ENCODE data around the gene SMARCA2.

The SMARCA2 gene

DNA sequence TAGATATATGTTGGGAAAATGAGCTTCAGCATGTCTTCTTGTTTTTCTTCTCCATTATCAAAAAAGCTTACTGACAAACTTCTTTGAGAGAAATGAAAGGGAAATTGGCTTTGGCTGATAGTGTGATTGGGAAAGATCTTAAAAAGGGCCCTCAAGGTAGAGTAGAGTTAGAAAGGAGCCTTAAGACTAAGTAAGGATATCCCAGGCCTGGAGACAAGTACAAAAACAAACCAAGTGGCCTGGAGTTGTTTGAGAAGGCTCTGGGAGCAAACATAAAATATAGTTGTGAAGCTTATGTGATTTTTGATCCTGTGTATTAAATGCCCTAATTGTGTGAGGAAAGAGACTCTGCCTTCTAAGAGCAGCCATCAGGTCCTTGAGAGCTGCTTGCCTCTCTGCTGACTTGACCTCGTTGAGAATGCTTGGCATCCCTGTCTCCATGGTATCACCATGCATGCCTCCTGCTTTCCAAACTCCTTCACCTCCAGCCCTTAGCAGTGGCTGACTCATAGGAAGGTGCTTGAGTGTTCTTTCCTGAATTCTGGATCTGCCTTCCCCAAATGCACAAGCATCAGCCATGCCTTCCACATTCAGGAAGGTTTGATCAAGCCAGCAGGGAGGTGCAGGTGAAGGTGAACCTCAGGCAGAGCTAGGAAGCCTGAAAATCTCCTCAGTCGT, 78.9 kb downstream of the SMARCA2 start:
- DNase-seq (ENCODE audit: low spot score): no peak

GRCh38 chr9:2096376-2096970, 81.3 kb downstream of the SMARCA2 start:
- no peak for DNase-seq (ENCODE audit: low spot score)

GRCh38 chr9:2106666-2107065, 91.5 kb downstream of the SMARCA2 start:
- DNase-seq (ENCODE audit: low spot score): no peak

DNA sequence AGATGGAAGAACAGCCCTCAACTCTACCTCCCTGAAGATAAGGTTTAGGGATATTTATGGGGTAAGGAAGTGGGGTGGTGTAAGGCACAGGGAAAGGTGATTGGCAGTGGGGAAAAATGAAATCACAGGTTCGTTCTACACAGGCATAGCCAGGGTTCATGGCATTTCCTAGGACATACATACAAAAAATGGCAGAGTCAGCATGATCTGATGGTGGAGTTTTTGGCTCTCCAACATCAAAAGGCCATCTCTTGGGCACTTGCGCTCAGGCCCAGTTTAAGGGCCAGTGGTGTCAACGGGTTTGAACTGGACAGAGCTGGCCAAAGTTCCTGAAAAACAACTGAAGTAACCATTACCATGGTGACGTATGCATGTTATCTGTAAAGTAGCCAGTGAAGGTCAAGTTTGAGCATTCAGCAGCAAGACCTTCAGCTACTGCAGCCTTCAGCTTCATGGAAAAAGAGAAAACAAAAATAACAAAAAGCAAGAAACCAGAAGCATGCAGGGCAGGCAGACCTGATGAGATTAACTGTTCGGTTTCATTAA, 92.8 kb downstream of the SMARCA2 start:
- DNase-seq (ENCODE audit: low spot score): no peak

- no peak for DNase-seq (ENCODE audit: low spot score)
Observed at GRCh38 chr9:2109069-2109650, 94.0 kb downstream of the SMARCA2 start.

DNA sequence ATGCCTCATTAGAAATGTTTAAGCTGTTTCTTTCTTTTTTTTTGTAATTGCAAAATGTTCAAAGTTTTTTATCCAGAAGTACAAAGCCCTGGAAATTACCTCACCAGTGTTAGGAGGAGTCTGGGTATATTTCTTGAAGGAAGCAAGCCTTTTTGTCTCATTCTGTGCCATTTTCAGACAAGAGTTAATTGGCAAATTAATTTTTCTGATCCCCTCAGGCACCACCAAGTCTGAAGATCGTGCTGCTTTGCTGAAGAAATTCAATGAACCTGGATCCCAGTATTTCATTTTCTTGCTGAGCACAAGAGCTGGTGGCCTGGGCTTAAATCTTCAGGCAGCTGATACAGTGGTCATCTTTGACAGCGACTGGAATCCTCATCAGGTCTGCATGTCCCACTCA, 94.9 kb downstream of the SMARCA2 start:
- no peak for DNase-seq (ENCODE audit: low spot score)

DNA sequence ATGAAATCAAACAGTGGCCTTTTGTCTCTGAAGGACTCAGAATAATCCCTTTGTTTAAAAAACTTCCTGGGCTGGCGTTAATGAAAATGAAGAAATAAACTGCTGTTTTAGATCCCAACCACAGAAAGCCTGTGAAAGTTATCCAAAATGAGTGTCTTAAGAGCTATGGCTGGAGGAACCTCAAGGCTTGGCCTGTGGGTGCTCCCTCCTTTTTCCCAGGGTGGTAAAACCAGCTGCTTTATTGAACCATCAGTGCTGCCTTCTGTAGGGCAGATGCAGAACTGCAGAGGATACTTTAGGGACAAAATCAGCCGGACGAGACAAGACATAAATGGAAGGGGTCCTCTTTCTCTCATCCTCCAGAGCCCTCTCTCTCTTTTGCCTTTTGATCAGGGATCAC, 100.9 kb downstream of the SMARCA2 start:
- DNase-seq (ENCODE audit: low spot score): no peak

- no peak for DNase-seq (ENCODE audit: low spot score)
Observed at GRCh38 chr9:2117527-2117926, 102.4 kb downstream of the SMARCA2 start.

DNA sequence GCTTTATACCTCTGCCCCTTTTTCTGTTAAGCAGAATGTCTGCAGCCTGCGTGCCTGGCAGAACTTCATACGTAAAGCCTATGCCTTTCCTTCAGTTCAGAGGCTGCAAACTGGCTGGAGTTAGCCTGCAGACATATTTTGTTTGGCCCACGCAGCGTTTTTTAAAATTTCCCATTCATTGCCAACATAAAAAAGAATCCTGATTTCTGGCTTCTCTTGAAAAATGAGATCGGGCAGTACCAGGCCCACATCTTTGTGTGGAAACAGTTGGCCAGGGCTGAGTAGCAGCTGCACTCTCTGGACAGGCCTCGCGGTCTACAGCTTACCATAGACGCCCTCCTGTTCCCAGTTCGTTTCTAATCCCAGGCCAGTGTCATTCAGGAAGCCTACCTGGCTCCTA, 104.4 kb downstream of the SMARCA2 start:
- no peak for DNase-seq (ENCODE audit: low spot score)

DNA sequence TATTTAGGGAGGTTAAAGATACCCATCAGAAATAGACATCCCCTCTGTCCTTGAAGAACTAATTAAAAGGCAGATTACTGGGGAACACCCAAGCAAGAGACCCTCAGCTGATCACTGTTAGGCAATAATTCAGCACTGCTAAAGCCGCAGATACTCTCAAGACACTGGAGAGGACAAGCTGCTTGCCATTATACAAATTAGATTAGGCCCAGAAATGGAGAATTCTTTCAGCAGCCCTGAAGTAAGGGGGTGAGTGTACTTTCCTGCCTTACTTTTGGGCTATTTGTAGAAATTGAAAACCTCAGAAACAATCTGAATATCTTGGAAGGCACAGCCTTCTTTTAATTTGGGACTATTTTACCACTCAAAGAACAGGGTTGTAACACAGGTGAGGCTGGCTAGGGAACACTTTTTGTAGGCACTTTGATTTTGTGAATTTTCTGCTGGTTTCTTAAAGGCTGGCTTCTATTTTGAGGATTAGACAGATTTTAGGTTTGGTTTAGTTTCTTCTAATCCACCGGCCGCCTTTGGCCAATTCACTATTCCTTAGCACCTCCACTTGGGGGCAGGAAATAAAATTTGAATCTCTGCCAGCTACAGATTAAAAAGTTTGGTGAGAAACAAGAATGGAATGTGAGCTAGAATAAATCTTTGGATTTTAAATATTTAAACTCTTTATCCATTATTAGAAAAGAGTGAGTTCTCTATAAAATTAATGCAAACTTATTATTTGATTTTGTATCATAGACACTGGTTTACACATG, 106.0 kb downstream of the SMARCA2 start:
- DNase-seq (ENCODE audit: low spot score): no peak

- no peak for DNase-seq (ENCODE audit: low spot score)
Observed at GRCh38 chr9:2122299-2122698, 107.2 kb downstream of the SMARCA2 start.

DNA sequence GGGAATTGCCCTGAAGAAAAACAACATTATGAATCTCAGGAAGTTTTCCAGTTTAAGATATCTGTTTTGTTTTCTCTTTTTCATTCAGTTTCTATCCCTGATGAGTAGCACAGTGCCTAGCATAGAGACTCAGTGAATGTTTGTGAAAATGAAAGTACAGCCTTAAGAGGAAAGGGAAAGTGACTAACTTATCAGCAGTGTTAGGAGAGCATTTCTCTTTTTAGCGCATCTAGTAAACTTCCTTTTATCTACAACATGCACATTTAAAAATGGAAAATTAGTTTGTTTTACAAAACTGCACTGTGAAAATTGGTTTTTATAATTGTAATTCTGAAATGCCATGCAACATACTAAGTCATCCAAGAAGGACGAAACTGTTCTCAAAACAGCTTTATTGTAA, 110.8 kb downstream of the SMARCA2 start:
- DNase-seq (ENCODE audit: low spot score): no peak

GRCh38 chr9:2126331-2126803, 111.2 kb downstream of the SMARCA2 start:
- no peak for DNase-seq (ENCODE audit: low spot score)

GRCh38 chr9:2127486-2127885, 112.3 kb downstream of the SMARCA2 start:
- no peak for DNase-seq (ENCODE audit: low spot score)

- no peak for DNase-seq (ENCODE audit: low spot score)
Observed at GRCh38 chr9:2128141-2128540, 113.0 kb downstream of the SMARCA2 start.

- no peak for DNase-seq (ENCODE audit: low spot score)
Observed at GRCh38 chr9:2128618-2129017, 113.5 kb downstream of the SMARCA2 start.

DNA sequence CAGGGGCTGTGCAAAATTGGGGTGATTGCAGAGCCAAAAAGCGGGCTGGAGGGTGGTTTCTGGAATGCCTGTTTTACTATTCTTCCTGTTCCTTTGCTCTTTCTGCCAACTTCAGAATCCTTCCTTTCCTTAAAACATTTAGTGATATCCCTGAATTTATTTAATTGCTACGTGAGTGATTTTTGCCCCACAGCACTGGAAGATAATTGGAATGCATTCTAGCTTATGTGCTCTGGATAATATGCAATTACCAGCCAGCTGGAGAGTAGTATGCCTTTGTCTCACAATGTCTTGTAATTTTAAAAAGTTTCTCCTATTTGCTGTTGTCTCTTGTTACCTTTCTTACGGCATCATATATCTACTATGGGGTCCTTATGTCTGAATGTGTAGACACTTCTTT, 115.8 kb downstream of the SMARCA2 start:
- no peak for DNase-seq (ENCODE audit: low spot score)

DNA sequence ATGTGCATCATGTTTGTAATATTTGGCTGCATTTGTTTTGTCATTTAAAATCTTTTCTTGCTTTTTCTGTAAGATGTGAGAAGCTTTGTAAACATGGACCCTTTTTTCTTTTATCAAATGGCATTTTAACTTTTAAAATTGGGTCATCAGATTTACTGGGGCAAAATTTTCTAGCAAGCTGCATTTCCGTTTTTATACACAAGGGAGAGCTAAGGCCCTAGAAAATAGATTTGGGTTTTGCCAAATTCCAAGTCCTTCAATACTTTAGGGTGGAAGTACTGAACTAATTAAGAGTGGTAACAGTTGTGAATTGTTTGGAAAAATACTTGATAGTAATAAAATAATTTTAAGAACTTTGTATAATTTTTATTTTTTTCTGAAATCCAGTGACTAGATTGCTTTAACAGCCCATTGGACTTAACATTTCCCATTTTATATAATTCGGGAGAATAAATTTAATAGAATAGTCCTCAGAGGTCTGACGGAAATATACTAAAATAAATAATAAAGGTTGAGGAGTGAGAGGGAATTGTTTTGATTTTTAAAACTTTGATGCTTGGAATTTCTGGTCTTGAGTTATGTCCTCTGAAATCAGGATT, 117.4 kb downstream of the SMARCA2 start:
- DNase-seq (ENCODE audit: low spot score): peak; percentile 13

- no peak for DNase-seq (ENCODE audit: low spot score)
Observed at GRCh38 chr9:2134391-2134790, 119.2 kb downstream of the SMARCA2 start.

- DNase-seq (ENCODE audit: low spot score): no peak
Observed at GRCh38 chr9:2138646-2139045, 123.5 kb downstream of the SMARCA2 start.

- DNase-seq (ENCODE audit: low spot score): no peak
Observed at GRCh38 chr9:2140600-2141223, 125.6 kb downstream of the SMARCA2 start.

DNA sequence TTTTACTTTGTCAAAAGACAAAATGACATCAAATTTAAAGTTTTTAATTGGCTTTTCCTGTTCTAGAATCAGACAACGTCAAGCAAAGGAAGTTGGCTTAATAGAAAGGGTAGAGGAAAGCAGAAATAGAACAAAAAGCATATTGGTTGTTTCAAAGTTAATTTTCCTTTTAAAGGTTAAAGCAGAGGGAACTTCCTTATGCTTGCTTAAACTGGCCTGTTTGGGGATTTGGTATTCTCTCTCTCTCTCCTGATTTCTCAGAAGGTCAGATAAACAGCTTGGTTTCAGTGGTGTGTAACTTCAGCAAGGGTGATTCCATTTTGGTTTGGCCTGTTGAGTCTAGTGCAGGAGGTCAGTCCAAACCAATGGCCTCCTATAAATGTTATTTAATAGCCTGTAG, 127.1 kb downstream of the SMARCA2 start:
- no peak for DNase-seq (ENCODE audit: low spot score)

All from LoVo (cell line).